Peyer's patch (tissue), 4 donors: ENCODE measurements around the gene HTR1D. TPM values are rescaled to one million over a fixed set of nuclear protein-coding genes. Genes with fewer than 3 reads are reported as not detected.

Experiments
- DNase-seq, 3 donors: peaks; one replicate each; pipeline ENCODE4 v3.0.0-alpha.2; 2017 to 2019
- H3K27ac ChIP-seq, 4 donors: fragments of 200-600 bp; sonication (generic); one replicate each; pipeline ENCODE4 v1.5.1; 2016 to 2019
- H3K27me3 ChIP-seq, 2 donors: fragments of 200-600 bp; sonication (generic); one replicate each; pipeline ENCODE4 v1.5.1; 2019
- H3K36me3 ChIP-seq, 3 donors: fragments of 200-600 bp; sonication (generic); one replicate each; pipeline ENCODE4 v1.5.1; 2016 to 2019
- H3K4me1 ChIP-seq, 4 donors: fragments of 200-600 bp; sonication (generic); one replicate each; pipeline ENCODE4 v1.5.1; 2016 to 2019
- H3K4me3 ChIP-seq, 4 donors: fragments of 200-600 bp; sonication (generic); 1 replicate in 3 of 4; 2 replicates in 1 of 4; pipeline ENCODE4 v1.5.1; 2016 to 2019; ENCODE audit warnings: mild to moderate bottlenecking in 1 of 4
- H3K9me3 ChIP-seq, 4 donors: fragments of 200-600 bp; sonication (generic); one replicate each; pipeline ENCODE4 v1.5.1; 2016 to 2019; ENCODE audit warnings: mild to moderate bottlenecking in 1 of 4
- POLR2A ChIP-seq, 2 donors: fragments of 450-650 bp; IDR thresholded peaks; one replicate each; pipeline ENCODE4 v1.5.1; 2017; ENCODE audit warnings: antibody characterized with exemption in 2 of 2, mild to moderate bottlenecking in 2 of 2, moderate library complexity in 2 of 2
- total RNA-seq, 4 donors: library from RNA; depleted of rRNA; stranded (reverse); fragments of >200 nt; gene quantifications; one replicate each; pipeline ENCODE4 v1.1.0, GENCODE V29; 2016
- TF ChIP-seq, protein P1 (sequence below), 6 experiments: fragments of 450-650 bp in 4 of 6; fragments of 200-600 bp in 2 of 6; sonication (generic) in 1 of 6; IDR thresholded peaks; one replicate each; pipeline ENCODE4 v1.5.1; 2017 to 2019; ENCODE audit warnings: antibody characterized with exemption in 6 of 6, mild to moderate bottlenecking in 3 of 6, moderate library complexity in 1 of 6

Gene HTR1D
- total RNA-seq, 4 donors from 2014 or later = 2.5 to 23.1 (median 11.1) TPM

DNA sequence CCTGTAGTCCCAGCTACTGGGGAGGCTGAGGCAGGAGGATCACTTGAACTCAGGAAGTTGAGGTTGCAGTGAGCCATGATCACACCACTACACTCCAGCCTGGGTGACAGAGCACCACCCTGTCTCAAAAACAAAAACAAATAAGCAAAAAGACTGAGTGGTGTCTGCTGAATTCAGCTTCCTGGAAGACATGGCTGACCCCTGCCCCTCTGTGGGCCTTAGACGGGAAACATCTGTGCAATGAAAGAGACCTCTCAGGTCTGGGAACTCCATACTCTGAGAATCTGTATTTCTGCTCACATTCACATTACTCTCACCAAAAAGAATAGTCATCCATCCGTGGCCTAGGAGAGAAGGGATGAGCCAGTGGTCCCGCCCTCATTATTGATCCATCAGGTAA is 2.0 kb downstream of the HTR1D start:
- H3K4me3 ChIP-seq = no peak overlapping the region
- H3K4me1 ChIP-seq = peaks cover 0 to 17% (median 9%) of the 10 kb centered on the region in 4 donors
- TF ChIP-seq, protein P1, sequence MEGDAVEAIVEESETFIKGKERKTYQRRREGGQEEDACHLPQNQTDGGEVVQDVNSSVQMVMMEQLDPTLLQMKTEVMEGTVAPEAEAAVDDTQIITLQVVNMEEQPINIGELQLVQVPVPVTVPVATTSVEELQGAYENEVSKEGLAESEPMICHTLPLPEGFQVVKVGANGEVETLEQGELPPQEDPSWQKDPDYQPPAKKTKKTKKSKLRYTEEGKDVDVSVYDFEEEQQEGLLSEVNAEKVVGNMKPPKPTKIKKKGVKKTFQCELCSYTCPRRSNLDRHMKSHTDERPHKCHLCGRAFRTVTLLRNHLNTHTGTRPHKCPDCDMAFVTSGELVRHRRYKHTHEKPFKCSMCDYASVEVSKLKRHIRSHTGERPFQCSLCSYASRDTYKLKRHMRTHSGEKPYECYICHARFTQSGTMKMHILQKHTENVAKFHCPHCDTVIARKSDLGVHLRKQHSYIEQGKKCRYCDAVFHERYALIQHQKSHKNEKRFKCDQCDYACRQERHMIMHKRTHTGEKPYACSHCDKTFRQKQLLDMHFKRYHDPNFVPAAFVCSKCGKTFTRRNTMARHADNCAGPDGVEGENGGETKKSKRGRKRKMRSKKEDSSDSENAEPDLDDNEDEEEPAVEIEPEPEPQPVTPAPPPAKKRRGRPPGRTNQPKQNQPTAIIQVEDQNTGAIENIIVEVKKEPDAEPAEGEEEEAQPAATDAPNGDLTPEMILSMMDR (IDR thresholded peaks at IDR 0.05) = no peak
- TF ChIP-seq POLR2A (IDR thresholded peaks at IDR 0.05) = no peak
- peaks cover 0 to 10% of the 10 kb centered on the region in 2 donors for H3K27me3 ChIP-seq
- H3K27ac ChIP-seq = no peak overlapping the region
- no peaks in the 10 kb centered on the region for H3K9me3 ChIP-seq
- no peaks in the 10 kb centered on the region for H3K36me3 ChIP-seq
- no peak for DNase-seq

DNA sequence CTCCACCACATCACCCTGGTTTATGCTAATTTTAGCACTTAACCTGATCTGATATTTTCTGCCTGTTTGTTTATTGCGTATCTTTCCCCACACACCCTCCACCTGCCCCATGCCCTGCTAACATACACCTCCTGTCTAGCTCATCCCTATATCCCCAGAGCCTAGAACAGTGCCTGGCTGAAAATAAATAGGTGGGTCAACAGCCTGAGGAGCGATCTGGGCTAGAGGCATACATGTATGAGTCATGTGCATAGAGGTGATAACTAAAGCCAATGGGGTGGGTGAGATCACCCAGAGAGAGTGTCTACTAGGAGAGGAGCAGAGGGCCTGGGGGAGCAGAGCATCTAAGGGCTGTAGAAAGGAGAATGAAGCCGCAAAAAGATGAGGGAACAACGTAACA is 2.7 kb downstream of the HTR1D start:
- peaks cover 0 to 10% of the 10 kb centered on the region in 2 donors for H3K27me3 ChIP-seq
- no peak overlapping the region for H3K27ac ChIP-seq
- DNase-seq = no peak
- no peak overlapping the region for H3K4me3 ChIP-seq
- no peaks in the 10 kb centered on the region for H3K36me3 ChIP-seq
- TF ChIP-seq POLR2A (IDR thresholded peaks at IDR 0.05) = no peak
- TF ChIP-seq, protein P1 (IDR thresholded peaks at IDR 0.05) = no peak
- H3K4me1 ChIP-seq = peaks cover 0 to 17% (median 9%) of the 10 kb centered on the region in 4 donors
- H3K9me3 ChIP-seq = no peaks in the 10 kb centered on the region

DNA sequence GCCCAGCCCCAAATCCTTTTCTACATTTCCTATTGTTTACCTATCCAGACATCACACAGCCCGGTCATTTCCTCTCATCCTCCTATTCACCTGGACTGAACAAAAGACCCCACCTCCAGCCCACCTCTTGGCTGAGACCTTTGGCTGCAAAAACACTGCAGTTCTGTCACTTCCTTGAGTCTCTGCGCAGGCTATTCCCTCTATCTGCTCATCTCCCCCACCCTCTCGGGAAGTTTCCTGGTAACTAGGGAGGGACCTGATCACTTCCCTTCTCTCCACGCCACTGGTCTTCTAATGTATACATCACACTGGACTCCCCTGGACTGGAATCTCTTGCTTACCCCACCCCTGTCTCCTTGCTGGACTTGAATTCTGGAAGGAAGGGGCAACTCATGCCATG is 5.3 kb downstream of the HTR1D start:
- no peak for DNase-seq
- Histone ChIP-seq H3K27me3 (peaks cover 0 to 2% of the 10 kb centered on the region in 2 donors), H3K4me1 (peaks cover 0 to 10% (median 5%) of the 10 kb centered on the region in 4 donors), H3K4me3 (no peak overlapping the region), H3K27ac (no peak overlapping the region), H3K9me3 (no peaks in the 10 kb centered on the region), H3K36me3 (no peaks in the 10 kb centered on the region)
- TF ChIP-seq, protein P1 (IDR thresholded peaks at IDR 0.05) = no peak
- no peak for TF ChIP-seq POLR2A (IDR thresholded peaks at IDR 0.05)

DNA sequence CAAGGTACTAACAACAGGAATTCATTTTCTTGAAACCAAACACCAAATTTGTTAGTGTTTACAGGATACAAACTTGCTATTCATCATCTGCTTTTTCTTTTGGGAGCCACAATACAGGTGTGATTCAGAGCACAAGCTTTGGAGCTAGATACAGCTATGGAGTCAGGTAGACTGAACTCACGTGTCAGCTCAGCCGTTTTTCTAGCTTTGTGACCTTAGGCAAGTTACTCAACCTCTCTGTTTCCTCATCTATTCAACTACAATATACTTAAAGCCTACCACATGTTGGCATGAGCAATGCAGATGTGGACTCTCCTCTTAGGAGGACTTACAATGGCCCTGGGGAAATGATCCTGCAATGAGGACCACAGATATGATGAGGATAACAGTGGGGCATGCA is 6.3 kb downstream of the HTR1D start:
- peaks cover 0 to 6% (median 0%) of the 10 kb centered on the region in 3 donors for H3K36me3 ChIP-seq
- TF ChIP-seq, protein P1 (IDR thresholded peaks at IDR 0.05) = no peak
- no peak for TF ChIP-seq POLR2A (IDR thresholded peaks at IDR 0.05)
- DNase-seq = no peak
- H3K4me1 ChIP-seq = no peaks in the 10 kb centered on the region
- no peaks in the 10 kb centered on the region for H3K9me3 ChIP-seq
- no peak overlapping the region for H3K27ac ChIP-seq
- H3K4me3 ChIP-seq = no peak overlapping the region
- no peaks in the 10 kb centered on the region for H3K27me3 ChIP-seq

DNA sequence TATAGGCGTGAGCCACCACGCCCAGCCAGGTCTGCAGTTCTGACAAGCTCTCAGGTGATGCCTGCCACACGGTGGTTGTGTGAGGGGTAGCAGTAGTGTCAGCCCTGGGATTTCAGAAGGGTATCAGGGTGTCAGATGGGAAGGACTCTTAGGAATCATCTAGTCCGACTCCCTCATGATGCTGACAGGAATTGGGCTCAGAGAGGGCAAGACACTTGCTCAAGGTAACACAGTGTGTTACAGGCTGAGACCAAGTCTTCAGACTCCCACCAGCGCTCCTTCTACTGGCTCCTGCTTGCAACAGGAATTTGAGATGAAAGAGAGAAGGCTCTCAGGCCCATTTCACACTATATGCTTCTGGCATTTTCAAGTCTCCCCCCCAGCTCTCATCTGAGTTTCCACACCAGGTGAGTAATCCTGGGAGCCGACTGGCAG is 6.9 kb downstream of the HTR1D start:
- no peak for TF ChIP-seq POLR2A (IDR thresholded peaks at IDR 0.05)
- TF ChIP-seq, protein P1 (IDR thresholded peaks at IDR 0.05) = peak in 3 of 6 experiments; percentile 18 to 29 (median 23)
- H3K4me1 ChIP-seq = no peaks in the 10 kb centered on the region

DNA sequence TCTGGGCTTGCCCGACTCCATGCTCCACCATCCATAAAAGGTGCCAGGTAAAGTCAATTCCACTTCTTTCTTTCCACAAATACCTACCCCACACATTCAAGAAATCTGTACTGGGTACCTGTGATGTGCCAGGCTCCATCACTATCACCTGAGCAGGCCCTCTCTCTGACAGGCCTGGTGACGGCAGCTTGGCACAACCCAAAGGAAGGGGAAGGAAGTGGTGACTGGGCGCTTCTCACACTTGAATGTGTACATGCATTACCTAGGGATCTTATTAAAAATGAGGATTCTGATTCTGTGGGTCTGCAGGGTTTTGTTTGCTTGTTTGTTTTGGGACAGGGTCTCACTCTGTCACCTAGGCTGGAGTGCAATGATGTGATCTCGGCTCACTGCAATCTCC is 7.5 kb downstream of the HTR1D start:
- no peaks in the 10 kb centered on the region for H3K4me1 ChIP-seq
- peaks cover 0 to 10% (median 0%) of the 10 kb centered on the region in 3 donors for H3K36me3 ChIP-seq
- TF ChIP-seq POLR2A (IDR thresholded peaks at IDR 0.05) = no peak
- TF ChIP-seq, protein P1 (IDR thresholded peaks at IDR 0.05) = no peak
- no peak overlapping the region for H3K27ac ChIP-seq
- no peak for DNase-seq
- no peak overlapping the region for H3K4me3 ChIP-seq
- H3K27me3 ChIP-seq = no peaks in the 10 kb centered on the region
- no peaks in the 10 kb centered on the region for H3K9me3 ChIP-seq

More for the DNA sequence above, 6.9 kb downstream of the HTR1D start:
- H3K27me3 ChIP-seq = no peaks in the 10 kb centered on the region
- H3K27ac ChIP-seq = no peak overlapping the region
- no peak for DNase-seq
- H3K4me3 ChIP-seq = no peak overlapping the region
- H3K9me3 ChIP-seq = no peaks in the 10 kb centered on the region
- H3K36me3 ChIP-seq = peaks cover 0 to 10% (median 0%) of the 10 kb centered on the region in 3 donors
